WTC11 (cell line): ENCODE results near the gene ZNF892. TPM values are rescaled to one million over a fixed set of nuclear protein-coding genes. Genes with fewer than 3 reads are reported as not detected.

Experiments
- ATAC-seq: fragments of 200-7000 bp; cut with Tn5 transposase; 2 replicates; pipeline ENCODE4 v1.10.0; 2021; ENCODE audit warnings: mild to moderate bottlenecking, moderate library complexity
- CTCF ChIA-PET: fragments of 300-600 bp; sonication (Branson Sonifier 250); formaldehyde crosslinking; loops from one replicate; lab custom pipeline; 2021; ENCODE audit warnings: antibody characterized with exemption; lab: Charles Lee
- POLR2A ChIA-PET: fragments of 350-600 bp; sonication (Branson Sonifier 250); formaldehyde crosslinking; loops from one replicate; lab custom pipeline; 2021; ENCODE audit warnings: antibody characterized with exemption; lab: Charles Lee
- DNase-seq: peaks from one replicate; pipeline ENCODE4 v3.0.0; 2021; ENCODE audit warnings: low spot score
- H3K27ac Mint-ChIP-seq: 2 replicates; pipeline ENCODE4 v1.8.0; 2021; ENCODE audit warnings: mixed read lengths
- H3K27me3 Mint-ChIP-seq: 2 replicates; pipeline ENCODE4 v1.8.0; 2021; ENCODE audit warnings: low read depth, mild to moderate bottlenecking, moderate library complexity, mixed read lengths
- H3K36me3 Mint-ChIP-seq: 2 replicates; pipeline ENCODE4 v1.8.0; 2021; ENCODE audit warnings: mixed read lengths
- H3K4me1 Mint-ChIP-seq: 2 replicates; pipeline ENCODE4 v1.8.0; 2022; ENCODE audit warnings: mixed read lengths
- H3K4me3 Mint-ChIP-seq: 2 replicates; pipeline ENCODE4 v1.8.0; 2021; ENCODE audit warnings: mild to moderate bottlenecking, moderate library complexity, mixed read lengths
- H3K9me3 Mint-ChIP-seq: 2 replicates; pipeline ENCODE4 v1.8.0; 2021; ENCODE audit warnings: mixed read lengths
- EMX1 ChIP-seq: fragments of 250-450 bp; sonication (Bioruptor Pico); IDR thresholded peaks from 2 replicates; pipeline ENCODE4 v1.8.0; 2021; ENCODE audit warnings: mild to moderate bottlenecking
- ETV6 ChIP-seq: sonication (generic); formaldehyde crosslinking; IDR thresholded peaks from 2 replicates; pipeline ENCODE4 v1.8.1; 2022; ENCODE audit warnings: mild to moderate bottlenecking, missing genetic modification reagents
- FOXJ3 ChIP-seq: sonication (generic); formaldehyde crosslinking; IDR thresholded peaks from 2 replicates; pipeline ENCODE4 v1.9.0; 2021; ENCODE audit warnings: missing genetic modification reagents, mild to moderate bottlenecking, borderline replicate concordance
- GABPB1 ChIP-seq: sonication (generic); formaldehyde crosslinking; IDR thresholded peaks from 2 replicates; pipeline ENCODE4 v1.8.1; 2023; ENCODE audit warnings: mild to moderate bottlenecking, missing genetic modification reagents
- GTF2I ChIP-seq: fragments of 250-450 bp; sonication (Bioruptor Pico); conservative IDR thresholded peaks from 2 replicates; pipeline ENCODE4 v1.4.0; 2021; ENCODE audit warnings: mild to moderate bottlenecking
- IRF2 ChIP-seq: sonication (generic); formaldehyde crosslinking; IDR thresholded peaks from 2 replicates; pipeline ENCODE4 v1.8.0; 2022; ENCODE audit warnings: low read depth, missing genetic modification reagents, borderline replicate concordance
- JAZF1 ChIP-seq: fragments of 250-450 bp; sonication (Bioruptor Pico); IDR thresholded peaks from 2 replicates; pipeline ENCODE4 v1.9.0; 2021; ENCODE audit warnings: moderate library complexity, mild to moderate bottlenecking, inconsistent platforms
- MXD4 ChIP-seq: fragments of 250-450 bp; sonication (Bioruptor Pico); IDR thresholded peaks from 2 replicates; pipeline ENCODE4 v1.8.0; 2021; ENCODE audit warnings: mild to moderate bottlenecking, moderate library complexity, borderline replicate concordance
- NR3C1 ChIP-seq: sonication (generic); formaldehyde crosslinking; conservative IDR thresholded peaks from 2 replicates; pipeline ENCODE4 v1.8.1; 2023; ENCODE audit warnings: low read depth, mild to moderate bottlenecking, missing genetic modification reagents
- RORB ChIP-seq: fragments of 250-450 bp; sonication (Bioruptor Pico); IDR thresholded peaks from 2 replicates; pipeline ENCODE4 v1.9.0; 2021; ENCODE audit warnings: mild to moderate bottlenecking
- SMAD3 ChIP-seq: sonication (generic); formaldehyde crosslinking; IDR thresholded peaks from 2 replicates; pipeline ENCODE4 v1.8.0; 2022; ENCODE audit warnings: missing genetic modification reagents, mild to moderate bottlenecking, borderline replicate concordance
- SMAD4 ChIP-seq: sonication (generic); formaldehyde crosslinking; IDR thresholded peaks from 2 replicates; pipeline ENCODE4 v1.8.0; 2022; ENCODE audit warnings: mild to moderate bottlenecking, missing genetic modification reagents
- ZNF138 ChIP-seq: sonication (generic); formaldehyde crosslinking; conservative IDR thresholded peaks from 2 replicates; pipeline ENCODE4 v1.8.1; 2022; ENCODE audit warnings: mild to moderate bottlenecking, moderate library complexity, missing genetic modification reagents
- ZNF263 ChIP-seq: sonication (generic); formaldehyde crosslinking; IDR thresholded peaks from 2 replicates; pipeline ENCODE4 v1.8.1; 2022; ENCODE audit warnings: low read depth, mild to moderate bottlenecking, moderate library complexity, missing genetic modification reagents
- ZNF396 ChIP-seq: fragments of 250-450 bp; sonication (Bioruptor Pico); IDR thresholded peaks from 2 replicates; pipeline ENCODE4 v1.8.0; 2021; ENCODE audit warnings: mild to moderate bottlenecking, moderate library complexity, borderline replicate concordance
- ZNF671 ChIP-seq: fragments of 250-450 bp; sonication (Bioruptor Pico); IDR thresholded peaks from 2 replicates; pipeline ENCODE4 v1.8.0; 2021; ENCODE audit warnings: mild to moderate bottlenecking
- total RNA-seq: library from RNA; stranded (reverse); gene quantifications from 3 replicates; pipeline ENCODE4 v1.2.3, GENCODE V29; 2021
- TF ChIP-seq, protein P1 (sequence below): fragments of 250-450 bp; sonication (Bioruptor Pico); conservative IDR thresholded peaks from 2 replicates; pipeline ENCODE4 v1.9.0; 2021; ENCODE audit warnings: mild to moderate bottlenecking
- TF ChIP-seq, protein P2 (sequence below): sonication (generic); formaldehyde crosslinking; IDR thresholded peaks from 2 replicates; pipeline ENCODE4 v1.8.0; 2022; ENCODE audit warnings: mild to moderate bottlenecking, missing genetic modification reagents
- TF ChIP-seq, protein P3 (sequence below): fragments of 250-450 bp; sonication (Bioruptor Pico); IDR thresholded peaks from 2 replicates; pipeline ENCODE4 v2.1.2; 2022; ENCODE audit warnings: mild to moderate bottlenecking, moderate library complexity
- TF ChIP-seq, protein P4 (sequence below): fragments of 200-600 bp; IDR thresholded peaks from 2 replicates; pipeline ENCODE4 v1.8.0; 2022; ENCODE audit warnings: antibody characterized with exemption
- TF ChIP-seq, protein P5 (sequence below): sonication (generic); formaldehyde crosslinking; IDR thresholded peaks from 2 replicates; pipeline ENCODE4 v1.8.1; 2022; ENCODE audit warnings: low read depth, mild to moderate bottlenecking, moderate library complexity, missing genetic modification reagents, borderline replicate concordance
- TF ChIP-seq, protein P6 (sequence below): fragments of 250-450 bp; sonication (Bioruptor Pico); IDR thresholded peaks from 2 replicates; pipeline ENCODE4 v1.9.0; 2021; ENCODE audit warnings: mild to moderate bottlenecking

ZNF892 gene
- total RNA-seq, 1 experiment from 2014 or later: 9.4 TPM

DNA sequence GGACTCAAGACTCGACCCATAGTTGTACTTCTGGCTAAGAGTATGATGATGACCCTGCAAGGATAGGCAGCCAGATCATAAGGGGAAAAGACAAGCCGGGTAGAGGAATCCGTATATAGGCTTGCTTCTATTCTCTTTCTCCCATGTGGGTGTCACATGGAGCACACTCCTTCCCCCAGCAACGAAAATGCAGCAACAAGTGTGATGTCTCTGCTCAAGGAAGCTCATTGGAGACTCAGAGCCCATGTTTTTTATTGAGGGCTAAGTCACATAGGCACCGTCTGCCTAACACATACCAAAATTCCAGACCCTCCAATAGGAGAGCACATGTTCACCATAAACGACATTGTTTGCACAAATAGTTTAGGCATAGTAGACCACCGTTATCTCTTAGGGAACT lies 35.4 kb upstream of the ZNF892 start:
- DNase-seq (no peak), ATAC-seq (no peak)
- no peaks in the 10 kb centered on the region for H3K36me3 Mint-ChIP-seq
- no peaks in the 10 kb centered on the region for H3K4me1 Mint-ChIP-seq
- ChIA-PET CTCF (no interaction called here), POLR2A (no interaction called here)
- no peaks in the 10 kb centered on the region for H3K27me3 Mint-ChIP-seq
- no peak overlapping the region for H3K27ac Mint-ChIP-seq
- H3K9me3 Mint-ChIP-seq: no peaks in the 10 kb centered on the region
- TF ChIP-seq JAZF1 (CRISPR knock-in tag) (no peak), FOXJ3 (no peak), RORB (CRISPR knock-in tag) (no peak), SMAD3 (CRISPR knock-in tag) (no peak), SMAD4 (no peak), ZNF671 (CRISPR knock-in tag) (no peak), ZNF263 (no peak), GTF2I (CRISPR knock-in tag) (no peak), ETV6 (CRISPR knock-in tag) (no peak), NR3C1 (no peak)
- TF ChIP-seq, protein P1, sequence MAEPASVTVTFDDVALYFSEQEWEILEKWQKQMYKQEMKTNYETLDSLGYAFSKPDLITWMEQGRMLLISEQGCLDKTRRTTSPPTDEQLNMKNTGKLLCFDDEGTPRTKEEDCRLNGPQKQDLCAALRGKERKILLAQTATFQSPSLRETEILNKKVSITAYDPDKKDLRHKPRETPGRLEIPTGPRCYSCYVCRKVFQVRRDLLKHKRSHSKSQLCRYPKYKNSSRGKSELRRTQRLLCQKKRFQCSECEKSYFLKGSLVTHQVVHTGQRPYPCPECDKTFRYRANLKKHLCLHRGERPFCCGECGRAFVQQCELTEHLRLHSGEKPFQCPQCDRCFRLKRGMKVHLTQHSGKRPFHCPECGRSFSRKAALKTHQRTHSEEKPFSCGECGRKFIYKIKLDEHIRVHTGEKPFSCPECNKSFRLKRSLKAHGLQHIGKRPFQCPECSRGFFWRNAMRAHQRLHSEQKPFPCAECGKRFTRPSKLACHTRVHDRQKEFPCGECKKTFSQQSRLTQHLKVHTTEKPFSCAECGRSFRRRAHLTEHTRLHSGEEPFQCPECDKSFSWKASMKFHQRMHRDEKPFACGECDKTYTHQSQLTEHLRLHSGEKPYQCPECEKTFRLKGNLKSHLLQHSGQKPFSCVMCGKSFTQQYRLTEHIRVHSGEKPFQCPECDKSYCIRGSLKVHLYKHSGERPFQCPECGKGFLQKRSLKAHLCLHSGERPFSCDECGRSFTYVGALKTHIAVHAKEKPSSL (CRISPR knock-in tag): no peak
- TF ChIP-seq, protein P2, sequence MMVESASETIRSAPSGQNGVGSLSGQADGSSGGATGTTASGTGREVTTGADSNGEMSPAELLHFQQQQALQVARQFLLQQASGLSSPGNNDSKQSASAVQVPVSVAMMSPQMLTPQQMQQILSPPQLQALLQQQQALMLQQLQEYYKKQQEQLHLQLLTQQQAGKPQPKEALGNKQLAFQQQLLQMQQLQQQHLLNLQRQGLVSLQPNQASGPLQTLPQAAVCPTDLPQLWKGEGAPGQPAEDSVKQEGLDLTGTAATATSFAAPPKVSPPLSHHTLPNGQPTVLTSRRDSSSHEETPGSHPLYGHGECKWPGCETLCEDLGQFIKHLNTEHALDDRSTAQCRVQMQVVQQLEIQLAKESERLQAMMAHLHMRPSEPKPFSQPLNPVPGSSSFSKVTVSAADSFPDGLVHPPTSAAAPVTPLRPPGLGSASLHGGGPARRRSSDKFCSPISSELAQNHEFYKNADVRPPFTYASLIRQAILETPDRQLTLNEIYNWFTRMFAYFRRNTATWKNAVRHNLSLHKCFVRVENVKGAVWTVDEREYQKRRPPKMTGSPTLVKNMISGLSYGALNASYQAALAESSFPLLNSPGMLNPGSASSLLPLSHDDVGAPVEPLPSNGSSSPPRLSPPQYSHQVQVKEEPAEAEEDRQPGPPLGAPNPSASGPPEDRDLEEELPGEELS (CRISPR knock-in tag): no peak
- TF ChIP-seq, protein P3, sequence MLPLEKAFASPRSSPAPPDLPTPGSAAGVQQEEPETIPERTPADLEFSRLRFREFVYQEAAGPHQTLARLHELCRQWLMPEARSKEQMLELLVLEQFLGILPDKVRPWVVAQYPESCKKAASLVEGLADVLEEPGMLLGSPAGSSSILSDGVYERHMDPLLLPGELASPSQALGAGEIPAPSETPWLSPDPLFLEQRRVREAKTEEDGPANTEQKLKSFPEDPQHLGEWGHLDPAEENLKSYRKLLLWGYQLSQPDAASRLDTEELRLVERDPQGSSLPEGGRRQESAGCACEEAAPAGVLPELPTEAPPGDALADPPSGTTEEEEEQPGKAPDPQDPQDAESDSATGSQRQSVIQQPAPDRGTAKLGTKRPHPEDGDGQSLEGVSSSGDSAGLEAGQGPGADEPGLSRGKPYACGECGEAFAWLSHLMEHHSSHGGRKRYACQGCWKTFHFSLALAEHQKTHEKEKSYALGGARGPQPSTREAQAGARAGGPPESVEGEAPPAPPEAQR (CRISPR knock-in tag): no peak
- TF ChIP-seq, protein P4, sequence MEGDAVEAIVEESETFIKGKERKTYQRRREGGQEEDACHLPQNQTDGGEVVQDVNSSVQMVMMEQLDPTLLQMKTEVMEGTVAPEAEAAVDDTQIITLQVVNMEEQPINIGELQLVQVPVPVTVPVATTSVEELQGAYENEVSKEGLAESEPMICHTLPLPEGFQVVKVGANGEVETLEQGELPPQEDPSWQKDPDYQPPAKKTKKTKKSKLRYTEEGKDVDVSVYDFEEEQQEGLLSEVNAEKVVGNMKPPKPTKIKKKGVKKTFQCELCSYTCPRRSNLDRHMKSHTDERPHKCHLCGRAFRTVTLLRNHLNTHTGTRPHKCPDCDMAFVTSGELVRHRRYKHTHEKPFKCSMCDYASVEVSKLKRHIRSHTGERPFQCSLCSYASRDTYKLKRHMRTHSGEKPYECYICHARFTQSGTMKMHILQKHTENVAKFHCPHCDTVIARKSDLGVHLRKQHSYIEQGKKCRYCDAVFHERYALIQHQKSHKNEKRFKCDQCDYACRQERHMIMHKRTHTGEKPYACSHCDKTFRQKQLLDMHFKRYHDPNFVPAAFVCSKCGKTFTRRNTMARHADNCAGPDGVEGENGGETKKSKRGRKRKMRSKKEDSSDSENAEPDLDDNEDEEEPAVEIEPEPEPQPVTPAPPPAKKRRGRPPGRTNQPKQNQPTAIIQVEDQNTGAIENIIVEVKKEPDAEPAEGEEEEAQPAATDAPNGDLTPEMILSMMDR: no peak
- no peak overlapping the region for H3K4me3 Mint-ChIP-seq

DNA sequence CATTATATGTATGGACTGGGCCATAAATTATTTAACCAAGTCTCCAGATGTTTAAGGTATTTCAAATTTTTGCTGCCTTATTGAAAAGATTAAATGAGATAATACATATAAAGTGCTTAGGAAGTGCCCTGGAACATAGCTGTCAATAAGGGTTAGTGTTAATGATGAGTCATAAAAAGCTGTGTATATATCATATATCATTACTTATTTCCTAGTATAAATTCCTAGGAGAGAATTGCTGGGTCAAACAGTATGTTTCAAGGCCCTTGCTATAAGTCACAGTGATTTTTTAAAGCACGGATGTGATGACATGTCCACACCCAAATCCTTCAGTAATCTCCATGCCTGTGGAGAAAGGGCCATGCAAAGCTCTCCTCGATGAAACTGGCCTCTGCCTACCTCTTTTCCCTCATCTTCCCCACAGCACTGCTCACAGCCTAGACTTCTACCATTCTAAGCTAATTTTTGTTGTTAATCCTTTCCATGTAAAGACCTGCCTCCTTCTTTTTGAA lies 33.2 kb upstream of the ZNF892 start:
- CTCF ChIA-PET: no interaction called here
- Mint-ChIP-seq H3K4me1 (no peaks in the 10 kb centered on the region), H3K4me3 (no peak overlapping the region), H3K9me3 (no peaks in the 10 kb centered on the region), H3K36me3 (no peaks in the 10 kb centered on the region), H3K27ac (no peak overlapping the region), H3K27me3 (no peaks in the 10 kb centered on the region)
- POLR2A ChIA-PET: no interaction called here
- ATAC-seq: no peak
- no peak for DNase-seq
- TF ChIP-seq, protein P5, sequence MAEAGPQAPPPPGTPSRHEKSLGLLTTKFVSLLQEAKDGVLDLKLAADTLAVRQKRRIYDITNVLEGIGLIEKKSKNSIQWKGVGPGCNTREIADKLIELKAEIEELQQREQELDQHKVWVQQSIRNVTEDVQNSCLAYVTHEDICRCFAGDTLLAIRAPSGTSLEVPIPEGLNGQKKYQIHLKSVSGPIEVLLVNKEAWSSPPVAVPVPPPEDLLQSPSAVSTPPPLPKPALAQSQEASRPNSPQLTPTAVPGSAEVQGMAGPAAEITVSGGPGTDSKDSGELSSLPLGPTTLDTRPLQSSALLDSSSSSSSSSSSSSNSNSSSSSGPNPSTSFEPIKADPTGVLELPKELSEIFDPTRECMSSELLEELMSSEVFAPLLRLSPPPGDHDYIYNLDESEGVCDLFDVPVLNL (CRISPR knock-in tag): no peak
- TF ChIP-seq ZNF138 (CRISPR knock-in tag) (no peak), MXD4 (CRISPR knock-in tag) (no peak), ZNF396 (CRISPR knock-in tag) (no peak), GABPB1 (CRISPR knock-in tag) (no peak), EMX1 (no peak), IRF2 (no peak)
- TF ChIP-seq, protein P6, sequence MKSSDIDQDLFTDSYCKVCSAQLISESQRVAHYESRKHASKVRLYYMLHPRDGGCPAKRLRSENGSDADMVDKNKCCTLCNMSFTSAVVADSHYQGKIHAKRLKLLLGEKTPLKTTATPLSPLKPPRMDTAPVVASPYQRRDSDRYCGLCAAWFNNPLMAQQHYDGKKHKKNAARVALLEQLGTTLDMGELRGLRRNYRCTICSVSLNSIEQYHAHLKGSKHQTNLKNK: no peak
- TF ChIP-seq, protein P1 (CRISPR knock-in tag): no peak
